Kidney glomerular epithelial cell (primary cell): ENCODE measurements around the gene STX3.
A peak's percentile ranks its signal among the peaks of the same experiment; 100 is the strongest.
"Not testable (repeated sequence)": the region's sequence is repeated elsewhere in the genome, so short reads cannot be mapped to it uniquely, and the experiment has no call there.

ENCODE experiments used
- DNase-seq: peaks from one replicate; lab custom pipeline; 2025; lab: John Stamatoyannopoulos, UW

Gene STX3

DNA sequence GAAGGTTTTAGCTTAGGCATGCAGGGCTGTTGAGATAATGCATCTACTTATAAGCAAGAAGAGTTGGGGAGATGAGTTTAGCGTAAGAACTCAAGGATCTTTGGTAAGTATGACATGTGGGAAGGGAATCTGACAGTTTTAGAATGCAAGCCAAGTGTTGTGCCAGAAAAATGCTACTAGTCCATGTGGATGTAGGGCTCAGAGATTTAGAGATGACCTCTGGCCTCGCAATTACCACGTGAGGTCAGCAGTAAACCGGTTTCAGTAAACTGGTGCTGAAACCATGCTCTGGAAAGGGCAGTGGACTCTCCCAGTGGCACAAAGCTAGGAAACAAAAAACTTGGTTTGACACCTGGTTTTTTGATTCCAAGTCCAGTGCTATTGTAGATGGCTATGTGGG is 36.5 kb downstream of the STX3 start:
- DNase-seq, result no peak

DNA sequence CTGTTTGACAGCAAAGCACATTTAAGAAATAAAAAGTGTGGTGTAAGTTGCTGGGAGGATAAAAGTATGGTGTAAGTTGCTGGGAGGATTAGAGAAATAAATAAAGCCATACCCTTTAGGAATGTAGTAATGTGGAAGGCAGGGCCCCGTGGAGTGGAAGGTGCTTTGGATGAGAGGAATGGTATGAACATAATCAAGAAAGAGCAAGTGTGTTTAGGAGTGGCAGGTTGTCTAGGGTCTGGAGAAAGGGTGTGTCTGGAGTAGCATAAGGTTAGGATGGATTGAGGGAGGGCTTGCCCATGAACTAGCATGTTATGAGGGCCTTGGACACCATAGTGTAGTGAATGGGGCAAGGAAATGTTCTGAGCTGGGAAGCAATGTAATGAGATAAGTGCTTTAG is 37.3 kb downstream of the STX3 start:
- DNase-seq, result no peak

DNA sequence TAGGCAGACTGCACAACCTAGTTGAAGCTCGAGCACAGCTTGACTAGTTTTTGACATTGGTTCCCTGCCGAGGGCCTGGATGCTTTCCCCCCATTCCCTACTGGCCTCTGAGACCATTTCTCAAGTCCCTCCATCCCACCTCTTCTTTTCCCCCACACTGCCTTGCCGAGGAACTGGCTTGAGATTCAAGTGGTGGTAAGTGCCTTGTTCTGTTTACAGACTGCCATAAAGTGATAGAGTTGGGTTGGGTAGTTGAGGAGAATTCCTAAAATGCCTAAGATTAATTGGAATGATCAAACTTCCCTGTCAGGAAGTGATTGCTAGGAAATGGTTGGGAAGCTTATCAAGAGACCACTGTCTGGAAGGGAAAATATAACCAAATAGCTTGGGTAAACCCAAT is 39.2 kb downstream of the STX3 start:
- no peak for DNase-seq

DNA sequence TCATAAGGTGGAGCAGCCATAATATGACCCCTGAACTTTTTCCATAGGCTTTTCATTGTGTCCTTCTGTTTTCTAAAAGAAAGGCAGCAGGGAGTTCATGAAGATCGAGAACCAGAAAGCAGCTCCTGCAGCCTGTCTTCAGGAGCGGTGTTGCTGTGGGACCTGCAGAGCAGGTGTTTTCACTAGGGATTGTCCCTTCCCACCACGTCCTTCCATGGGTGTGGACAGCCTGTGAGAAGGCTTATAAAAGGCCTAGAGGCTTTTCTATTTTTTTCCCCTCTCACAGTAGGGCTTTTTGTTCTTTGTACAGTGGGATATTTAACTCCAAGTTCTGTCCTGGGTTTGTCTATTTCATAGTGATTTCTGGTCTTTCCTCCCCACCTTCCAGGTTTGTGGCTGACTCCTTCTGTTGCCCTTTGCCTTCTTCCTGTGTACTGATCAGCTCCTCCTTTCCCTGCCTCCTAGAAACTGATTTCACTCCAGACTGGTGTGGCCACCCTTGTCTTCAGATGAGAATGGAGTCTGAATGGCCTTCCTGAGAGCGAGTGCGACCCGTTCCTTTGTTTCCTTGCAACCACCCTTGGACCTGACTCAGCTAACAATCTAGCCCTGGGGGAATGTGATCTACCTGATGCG is 45.3 kb downstream of the STX3 start:
- no peak for DNase-seq

DNA sequence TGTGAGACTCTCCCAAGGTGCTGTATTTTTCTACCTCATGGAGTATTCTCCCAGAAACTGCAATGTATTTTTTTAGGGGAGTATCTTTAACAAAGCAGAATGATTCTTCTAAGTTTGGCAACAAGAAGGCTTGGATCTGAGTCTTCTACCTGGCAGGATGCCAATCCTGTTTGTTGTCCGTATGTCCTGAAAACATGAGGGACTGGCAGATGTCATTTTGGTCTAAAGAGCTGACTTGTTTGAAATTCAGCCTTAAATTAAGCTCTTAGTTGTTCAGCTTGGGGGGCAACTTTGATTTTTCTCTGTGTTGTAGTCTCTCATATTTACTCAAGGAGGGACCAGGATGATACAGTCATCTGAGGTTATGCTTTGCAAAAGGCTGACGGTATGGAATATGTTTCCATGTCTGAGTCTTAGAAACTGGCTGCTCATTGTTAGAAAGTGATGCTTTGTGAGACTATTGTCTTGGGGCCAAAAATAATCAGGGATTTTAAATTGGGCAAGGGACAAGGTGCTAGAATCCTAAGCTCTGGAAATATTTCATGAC is 46.1 kb downstream of the STX3 start:
- no peak for DNase-seq

DNA sequence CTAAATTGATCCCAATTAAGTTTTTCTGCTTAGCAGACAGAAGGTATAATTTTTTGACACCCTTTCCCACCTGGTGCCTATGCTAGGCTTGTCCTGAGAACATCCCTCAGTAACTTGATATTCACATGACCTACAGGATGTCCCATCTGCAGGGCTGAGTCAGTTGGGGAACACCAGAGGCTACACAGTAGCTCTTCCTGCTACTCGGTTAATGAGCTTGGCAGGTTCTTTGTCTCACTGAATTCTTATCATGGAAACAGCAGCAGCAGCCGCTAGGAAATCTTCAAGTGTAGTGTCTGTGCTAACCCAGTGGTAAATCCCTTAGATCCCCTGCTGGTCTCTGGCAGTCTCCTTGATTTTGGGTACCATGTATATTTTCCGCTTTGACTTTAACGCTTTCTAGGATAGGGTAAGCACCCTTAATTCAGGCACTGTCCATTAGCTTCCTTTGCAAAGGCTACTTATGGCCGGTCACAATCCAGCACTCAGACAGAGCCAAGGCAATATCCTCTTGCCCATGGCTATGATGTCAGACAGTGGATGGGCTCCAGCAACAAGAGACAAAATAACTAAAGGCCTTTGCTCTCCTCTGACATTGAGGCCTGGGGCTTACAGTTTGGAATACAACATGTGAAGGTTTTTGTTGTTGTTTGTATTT is 46.9 kb downstream of the STX3 start:
- DNase-seq, result peak; percentile 13

DNA sequence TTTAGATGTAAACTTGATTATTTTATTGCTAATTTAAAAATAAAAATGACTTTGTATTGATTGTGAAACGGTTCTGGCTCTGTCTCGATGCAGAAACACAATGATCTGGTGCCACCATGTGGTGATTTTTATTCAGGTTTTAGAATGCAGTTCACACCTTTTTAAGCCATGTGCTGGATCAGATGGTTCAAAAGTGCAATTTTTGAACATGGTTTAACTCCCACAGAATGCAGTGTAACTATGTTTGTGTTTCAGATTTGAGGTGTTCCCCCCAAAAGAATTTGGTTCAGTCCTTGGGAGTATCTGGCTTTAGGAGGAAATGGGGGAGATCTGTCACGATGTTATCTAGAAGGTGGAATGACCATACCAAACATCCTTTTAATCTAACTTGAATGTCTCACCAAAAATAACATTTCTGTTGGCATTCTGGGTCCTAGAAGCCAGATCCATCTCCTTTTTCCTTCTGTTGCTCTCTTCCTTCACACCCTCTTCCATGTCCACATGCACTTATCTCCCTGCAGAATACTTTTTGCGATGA is 47.5 kb downstream of the STX3 start:
- peak; percentile 71 for DNase-seq

DNA sequence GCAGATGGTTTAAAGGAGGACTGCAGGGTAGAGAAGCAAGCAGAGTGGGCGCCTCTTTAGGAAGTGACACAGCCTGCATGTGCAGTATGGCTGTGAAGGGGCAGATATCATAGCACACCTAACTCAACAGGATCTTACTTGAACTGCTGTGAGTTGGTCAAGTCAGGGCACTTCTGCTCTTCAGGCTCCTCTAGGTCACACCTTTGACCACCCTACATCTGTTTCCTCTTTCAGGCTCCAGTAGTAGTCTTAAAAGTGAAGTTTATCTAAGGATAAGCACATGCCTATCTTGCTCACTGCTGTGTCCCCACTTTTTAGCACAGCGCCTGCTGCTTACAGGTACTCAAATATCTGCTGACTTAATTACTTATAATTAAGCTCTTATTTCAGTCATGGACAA is 48.9 kb downstream of the STX3 start:
- DNase-seq, result no peak

DNA sequence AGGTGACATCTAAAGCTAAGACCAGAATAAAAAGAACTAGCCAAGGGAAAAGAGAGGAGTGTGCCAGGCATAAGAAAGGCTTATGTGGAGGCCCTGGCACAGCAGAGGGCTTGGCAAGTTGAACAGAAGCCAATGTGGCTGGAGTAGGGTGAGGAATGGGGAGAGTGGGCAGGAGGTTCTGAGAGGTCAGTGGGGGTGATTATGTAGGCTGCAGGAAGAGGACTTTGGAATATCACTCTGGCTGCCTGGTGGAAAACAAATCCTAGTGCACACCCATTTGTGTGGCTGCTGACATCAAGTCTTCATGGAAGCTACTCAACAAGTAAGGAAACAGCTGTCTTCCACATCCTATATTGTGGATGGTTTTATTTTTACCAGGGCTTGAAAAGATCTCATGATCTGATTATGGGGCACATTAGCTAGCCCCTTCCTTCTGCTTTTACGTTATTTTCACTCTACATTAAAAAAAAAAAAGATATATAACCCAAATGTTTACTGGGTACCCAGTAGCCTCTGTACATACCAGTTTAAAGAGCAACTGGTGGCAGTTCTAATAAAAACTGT is 52.0 kb downstream of the STX3 start:
- DNase-seq, result no peak

DNA sequence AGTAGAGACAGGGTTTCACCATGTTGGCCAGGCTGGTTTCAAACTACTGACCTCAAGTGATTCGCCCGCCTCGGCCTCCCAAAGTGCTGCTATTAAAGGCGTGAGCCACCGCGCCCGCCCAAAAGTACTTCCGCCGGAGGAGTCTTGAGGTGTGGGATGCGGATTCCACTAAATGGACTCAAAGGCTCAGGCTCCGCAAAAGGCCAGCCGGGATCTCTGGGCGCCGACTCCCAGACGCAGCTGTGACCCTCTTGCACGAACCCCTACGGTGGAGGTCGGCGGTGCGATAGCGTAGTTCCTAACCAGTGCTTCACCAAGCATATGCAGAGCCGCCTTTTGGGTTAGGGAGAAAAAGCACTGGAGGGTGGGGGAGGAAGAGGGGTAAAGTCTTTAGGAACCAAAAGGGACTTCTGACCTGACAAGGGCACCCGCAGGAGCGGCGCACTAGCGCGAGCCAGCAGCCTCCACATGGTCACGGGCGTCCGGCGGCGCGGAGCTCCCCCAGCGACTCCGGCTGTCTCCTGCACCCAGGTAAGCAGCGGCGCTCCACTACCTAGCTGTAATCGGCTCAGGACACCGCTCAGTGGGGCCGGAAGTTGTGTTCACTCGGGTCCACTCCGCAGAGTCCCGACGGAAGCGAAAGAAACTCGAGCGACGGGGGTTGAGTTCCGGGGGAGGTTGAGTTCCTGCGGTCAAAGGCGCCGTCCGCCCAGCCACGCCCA is 55.2 kb downstream of the STX3 start, which contains the start of gene MRPL16:
TSS of gene MRPL16 (minus strand) at position 590 of the 722 bp plus-strand sequence. CDS start at position 470, 120 bp downstream.
- peak; percentile 84 for DNase-seq

DNA sequence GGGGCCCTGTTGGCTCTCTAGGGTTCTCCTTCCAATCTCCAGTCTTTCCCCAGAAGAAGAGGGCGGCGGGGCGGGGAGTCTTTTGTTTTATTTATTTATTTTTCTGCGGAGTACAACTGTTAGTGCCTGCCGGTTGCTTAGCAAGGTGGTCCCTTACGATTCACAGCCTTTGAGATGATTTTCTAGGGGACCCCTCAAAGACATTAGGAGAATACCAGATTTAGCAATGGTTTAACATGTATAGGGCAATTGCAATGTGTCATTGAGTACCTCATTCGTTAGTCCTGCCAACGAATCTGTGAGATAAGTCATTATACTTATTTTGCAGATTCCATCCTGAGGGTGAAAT is 55.7 kb downstream of the STX3 start:
- no peak for DNase-seq

DNA sequence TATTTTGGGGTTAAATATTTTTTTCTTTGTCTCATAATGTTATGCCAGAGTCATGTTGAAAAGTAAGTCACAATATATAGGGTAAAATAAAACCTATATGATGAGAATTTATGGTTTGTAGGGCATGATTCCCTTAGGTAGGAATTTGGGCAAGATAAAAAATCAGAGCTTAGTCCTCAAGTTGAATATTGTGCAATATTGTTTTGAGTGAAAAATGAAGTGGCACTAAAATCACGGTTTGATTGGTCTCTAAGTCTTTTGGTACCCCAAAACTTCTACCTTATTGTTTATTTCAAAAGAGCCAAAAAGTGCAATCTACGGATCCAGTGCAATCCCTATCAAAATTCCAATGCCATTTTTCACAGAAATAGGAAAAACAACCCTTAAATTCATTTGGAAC is 57.0 kb downstream of the STX3 start:
- DNase-seq, result no peak

DNA sequence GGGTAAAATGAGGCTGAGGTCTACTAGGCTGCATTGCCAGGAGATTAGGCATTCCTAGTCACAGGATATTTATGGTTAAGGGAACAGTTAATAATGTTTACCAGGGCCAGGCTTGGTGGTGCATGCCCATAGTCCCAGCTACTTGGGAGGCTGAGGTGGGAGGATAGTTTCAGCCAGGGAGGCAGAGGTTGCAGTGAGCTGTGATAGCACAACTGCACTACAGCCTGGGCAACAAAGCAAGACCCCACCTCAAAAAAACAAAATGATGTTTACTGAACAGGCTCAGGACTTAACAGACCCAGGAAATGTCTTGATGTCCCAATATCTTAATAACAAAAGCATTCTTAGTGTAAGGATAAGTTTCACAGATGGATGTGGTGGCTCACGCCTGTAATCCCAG is 58.2 kb downstream of the STX3 start:
- DNase-seq, result no peak

DNA sequence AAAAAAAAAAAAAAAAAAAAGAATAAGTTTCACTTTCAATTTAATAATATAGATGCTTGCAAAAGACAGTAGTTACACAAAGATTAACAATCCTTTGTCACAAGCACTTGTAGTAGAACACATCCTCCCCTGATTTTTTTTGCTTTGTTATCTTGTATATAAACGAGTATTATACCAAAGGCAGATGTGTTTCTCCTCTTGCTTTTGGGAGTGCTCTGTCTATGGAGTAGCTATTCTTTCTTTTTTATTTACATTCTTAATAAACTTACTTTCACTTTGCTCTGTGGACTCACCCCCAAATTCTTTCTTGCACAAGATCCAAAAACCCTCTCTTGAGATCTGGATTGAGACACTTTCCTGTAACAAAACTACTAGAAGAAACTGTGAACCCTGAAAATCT is 58.8 kb downstream of the STX3 start:
- no peak for DNase-seq

DNA sequence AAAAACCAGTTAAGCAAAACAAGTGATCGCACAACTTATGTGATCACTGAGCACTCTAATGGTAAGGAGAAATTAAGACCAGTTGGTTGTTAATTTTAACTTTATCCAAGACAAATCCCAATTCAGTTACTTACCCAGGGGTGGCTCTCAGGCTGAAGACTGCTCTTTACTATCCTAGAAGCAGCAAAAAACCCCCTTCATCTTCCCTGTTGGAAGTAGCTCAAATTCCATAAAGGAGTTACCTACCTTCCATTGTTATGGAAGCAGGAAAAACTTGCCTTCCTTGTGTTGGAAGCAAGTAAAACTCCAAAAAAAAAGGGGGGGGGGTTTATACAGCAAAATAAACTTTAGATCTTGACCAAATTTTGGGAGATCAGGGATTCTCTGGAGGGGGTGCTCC is 60.6 kb downstream of the STX3 start:
- DNase-seq, result no peak

DNA sequence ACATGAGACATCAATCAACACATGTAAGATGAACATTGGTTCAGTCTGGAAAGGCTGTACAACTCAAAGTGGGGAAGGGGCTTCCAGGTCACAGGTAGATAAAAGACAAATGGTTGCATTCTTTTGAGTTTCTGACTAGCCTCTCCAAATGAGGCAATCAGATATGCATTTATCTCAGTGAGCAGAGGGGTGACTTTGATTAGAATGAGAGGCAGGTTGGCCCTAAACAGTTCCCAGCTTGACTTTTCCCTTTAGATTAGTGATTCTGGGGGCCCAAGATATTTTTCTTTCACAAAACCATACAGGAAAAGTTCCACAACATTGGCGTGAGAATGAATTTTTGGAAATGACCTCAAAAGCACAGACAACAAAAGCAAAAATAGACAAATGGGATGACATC is 61.3 kb downstream of the STX3 start:
- DNase-seq, result not testable (repeated sequence)

DNA sequence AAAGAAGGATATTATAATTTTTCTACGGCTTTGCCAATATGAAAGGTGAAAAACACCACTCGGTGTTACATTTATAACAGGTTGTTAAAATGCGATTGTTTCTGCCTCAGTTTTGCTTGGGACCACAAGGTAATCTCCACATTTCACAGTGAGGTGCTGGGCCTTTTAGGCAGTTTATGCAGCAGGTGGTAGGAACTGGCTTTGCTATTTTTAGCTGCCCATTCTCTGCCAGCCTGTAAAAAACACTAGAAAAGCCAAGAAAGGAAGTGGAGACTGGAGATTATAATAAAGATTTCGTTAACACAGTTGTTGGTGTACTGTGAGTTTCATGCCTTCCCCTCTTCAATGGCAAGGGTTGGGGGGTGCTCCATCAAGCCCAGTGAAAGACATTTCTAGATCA is 63.4 kb downstream of the STX3 start:
- no peak for DNase-seq

DNA sequence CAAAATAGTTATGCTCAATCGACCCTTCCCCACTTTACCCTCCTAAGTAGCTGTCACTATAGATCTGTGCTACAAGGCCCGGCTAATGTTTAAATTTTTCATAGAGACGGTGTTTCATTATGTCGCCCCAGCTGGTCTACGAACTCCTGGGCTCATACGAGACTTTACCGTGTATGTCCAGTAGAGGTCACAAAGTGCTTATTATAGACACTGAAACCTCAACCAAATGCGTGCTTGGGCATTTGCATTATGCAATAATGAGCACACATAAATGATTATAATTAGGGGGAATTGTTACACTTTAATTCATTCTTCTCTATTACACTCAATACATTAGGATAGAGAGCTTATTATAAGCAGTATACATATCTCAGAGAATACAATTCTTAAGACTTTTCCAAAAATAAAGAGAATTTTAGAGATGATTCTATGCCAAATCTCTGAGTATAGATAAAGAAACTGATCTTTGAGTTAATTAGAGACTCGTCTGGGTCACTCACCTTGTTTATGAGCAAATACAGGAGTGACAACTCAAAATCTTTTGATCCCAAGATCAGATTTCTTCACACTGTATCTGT is 67.9 kb downstream of the STX3 start:
- peak; percentile 32 for DNase-seq

DNA sequence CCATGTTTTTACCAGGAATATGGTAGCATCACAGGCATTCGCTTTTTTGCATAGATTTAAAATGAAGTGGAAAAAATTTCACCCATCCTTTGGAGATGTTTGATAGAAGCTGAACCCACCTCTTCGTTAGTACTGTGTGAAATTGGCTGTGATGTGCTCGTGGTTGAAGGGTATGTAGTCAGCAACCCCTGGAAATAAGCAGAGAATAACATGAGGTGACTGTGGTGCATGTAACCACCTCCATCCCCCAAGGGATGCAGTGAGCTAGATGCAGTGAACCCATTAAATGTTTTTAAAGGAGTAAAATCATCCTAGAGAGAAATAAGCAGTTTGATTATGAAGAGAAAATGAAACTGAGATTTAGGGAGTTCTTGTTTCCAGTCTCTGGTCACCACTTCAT is 74.2 kb downstream of the STX3 start:
- no peak for DNase-seq

DNA sequence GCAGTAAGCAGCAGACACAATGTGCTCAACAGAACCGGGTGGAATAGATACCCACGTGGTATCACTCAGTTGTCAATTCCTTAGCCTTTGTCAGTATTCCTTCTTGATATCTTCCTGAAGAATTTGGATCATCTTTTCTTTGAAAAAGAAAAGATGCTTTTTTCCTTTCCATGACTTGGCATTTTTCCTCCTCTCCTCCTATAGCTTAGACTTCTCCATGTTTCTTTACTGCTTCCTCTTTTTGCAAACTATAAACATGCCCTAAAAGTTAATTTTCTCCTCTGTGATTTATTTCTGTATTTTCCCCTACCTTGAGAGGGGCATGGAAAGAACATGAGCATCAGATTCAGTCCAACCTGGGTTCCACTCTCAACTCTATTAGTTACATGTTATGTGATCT is 78.4 kb downstream of the STX3 start:
- no peak for DNase-seq

DNA sequence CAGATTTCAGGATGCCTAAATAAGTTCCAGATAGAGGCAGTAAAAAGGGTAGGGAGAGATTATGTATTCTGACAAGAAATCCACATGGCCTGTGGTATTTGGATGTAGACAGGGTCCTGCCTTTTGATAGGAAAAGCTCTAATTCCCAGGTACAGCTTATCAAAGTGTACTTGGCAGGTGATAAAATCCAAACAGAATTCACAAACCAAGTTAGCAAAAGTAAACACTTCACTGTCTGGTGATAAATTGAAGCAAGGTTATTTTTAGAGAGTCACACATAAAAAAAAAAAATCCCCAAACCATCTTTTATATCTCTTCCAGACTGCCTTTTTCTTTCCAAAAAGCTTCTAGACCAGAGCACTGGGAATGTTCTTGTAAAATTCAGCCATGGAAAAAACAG is 84.4 kb downstream of the STX3 start:
- DNase-seq, result no peak

DNA sequence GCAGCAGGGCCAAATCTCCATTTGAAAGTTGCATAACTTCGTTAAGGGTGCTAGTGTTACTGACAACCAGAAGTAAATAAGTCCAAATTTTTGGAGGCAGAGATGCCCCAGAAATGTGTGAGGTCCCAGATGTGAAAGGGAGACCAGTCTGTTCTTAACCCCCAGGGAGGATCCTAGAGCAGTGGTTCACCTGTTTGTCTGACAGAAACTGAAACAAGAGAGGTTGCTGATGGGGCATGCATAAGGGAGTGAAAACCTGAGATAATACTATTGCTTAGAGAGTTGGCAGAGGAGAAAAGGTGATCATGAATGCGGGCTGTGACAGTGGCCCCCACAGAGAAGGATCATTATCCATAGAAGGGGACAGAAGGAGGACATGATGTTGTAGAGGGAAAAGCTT is 86.3 kb downstream of the STX3 start:
- DNase-seq, result no peak
